Fibroblast of skin of right biceps (primary cell): ENCODE data around the gene SMYD3.

Source experiments
- DNase-seq: peaks from one replicate; pipeline ENCODE4 v3.0.0-alpha.2; 2013

SMYD3 gene

DNA sequence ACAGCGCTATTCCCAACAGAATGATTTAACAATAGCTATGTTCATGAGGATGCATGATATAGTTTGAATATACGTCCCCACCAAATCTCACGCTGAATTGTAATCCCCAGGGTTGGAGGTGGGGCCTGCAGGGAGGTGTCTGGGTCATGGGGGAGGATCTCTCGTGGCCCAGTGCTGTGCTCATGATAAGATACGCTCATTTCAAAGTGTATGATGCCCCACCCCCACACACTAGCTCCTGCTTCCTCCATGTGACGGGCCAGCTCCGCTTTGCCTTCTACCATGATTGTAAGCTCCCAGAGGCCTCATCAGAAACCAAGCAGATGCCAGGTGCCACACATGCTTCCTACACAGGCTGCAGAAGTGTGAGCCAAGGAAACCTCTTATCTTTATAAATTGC, 93.6 kb downstream of the SMYD3 start:
- DNase-seq: no peak

DNA sequence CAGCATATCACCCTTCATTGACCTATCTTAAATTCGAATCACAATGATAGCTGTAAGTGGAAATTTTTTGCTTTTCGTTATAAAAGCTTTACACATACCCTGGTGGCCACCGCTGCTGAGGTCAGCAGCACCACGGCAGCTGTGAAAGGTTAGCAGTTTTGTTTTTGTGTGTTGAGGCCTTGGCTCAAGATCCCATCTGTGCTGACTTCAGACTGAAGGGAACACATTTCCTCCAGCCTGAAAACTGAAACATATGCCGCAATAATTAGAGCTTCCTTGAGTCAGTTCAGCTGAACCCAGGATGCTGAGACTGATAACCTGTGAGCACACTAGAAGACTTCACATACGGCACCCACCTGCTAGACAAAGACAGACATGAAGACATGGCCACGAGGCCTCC, 103.0 kb downstream of the SMYD3 start:
- DNase-seq: peak; percentile 7

- no peak for DNase-seq
Measured at GRCh38 chr1:246398126-246398813, 108.8 kb downstream of the SMYD3 start.

DNA sequence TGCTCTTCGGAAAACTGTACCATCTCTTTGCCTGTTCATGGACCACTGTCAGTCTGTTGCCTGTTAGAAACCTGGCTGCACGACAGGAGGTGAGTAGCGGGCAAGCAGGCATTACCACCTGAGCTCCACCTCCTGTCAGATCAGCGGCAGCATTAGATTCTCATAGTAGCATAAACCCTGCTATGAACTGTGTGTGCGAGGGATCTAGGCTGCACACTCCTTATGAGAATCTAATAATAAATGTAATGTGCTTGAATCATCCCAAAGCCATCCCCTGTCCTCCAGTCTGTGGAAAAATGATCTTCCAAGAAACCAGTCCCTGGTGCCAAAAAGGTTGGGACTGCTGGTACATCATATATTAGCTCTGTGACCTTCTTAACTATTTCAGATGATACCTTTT, 110.0 kb downstream of the SMYD3 start:
- DNase-seq: no peak

DNA sequence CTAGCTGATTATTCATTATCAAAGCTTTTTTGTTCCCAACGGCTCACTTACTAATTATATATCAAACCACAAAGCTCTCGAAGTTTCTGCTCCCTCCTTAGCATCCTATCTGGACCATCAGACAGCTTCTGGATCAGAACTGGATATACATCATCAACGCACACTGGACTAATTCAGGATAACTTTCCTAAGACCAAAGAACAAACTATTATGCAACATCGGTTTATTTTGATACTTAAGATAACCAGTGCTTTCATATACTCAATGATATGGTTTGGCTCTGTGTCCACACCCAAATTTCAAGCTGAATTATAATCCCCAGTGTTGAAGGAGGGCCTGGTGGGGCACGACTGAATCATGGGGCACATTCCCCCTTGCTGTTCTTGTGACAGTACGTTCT, 110.8 kb downstream of the SMYD3 start:
- no peak for DNase-seq

GRCh38 chr1:246394121-246394520, 113.0 kb downstream of the SMYD3 start:
- peak; percentile 10 for DNase-seq

GRCh38 chr1:246390855-246391254, 116.2 kb downstream of the SMYD3 start:
- DNase-seq: no peak

DNA sequence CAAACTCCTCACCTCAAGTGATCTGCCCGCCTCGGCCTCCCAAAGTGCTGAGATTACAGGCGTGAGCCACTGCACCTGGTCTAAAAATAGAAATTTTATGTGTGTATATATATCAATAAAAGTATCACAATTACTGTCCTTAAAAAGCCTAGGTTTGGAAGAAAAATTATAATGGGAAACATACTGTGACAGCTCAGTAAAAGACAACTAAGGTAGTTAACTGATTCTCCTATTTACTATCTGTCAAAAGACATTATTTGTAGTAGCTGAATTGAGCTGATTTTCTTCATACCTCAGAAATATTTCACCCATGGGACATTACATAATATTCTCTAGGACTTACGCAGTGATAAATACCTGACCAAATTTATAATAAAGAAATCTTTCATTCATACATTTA, 122.5 kb downstream of the SMYD3 start:
- DNase-seq: no peak

GRCh38 chr1:246383791-246384190, 123.3 kb downstream of the SMYD3 start:
- no peak for DNase-seq

GRCh38 chr1:246383239-246383589, 123.9 kb downstream of the SMYD3 start:
- no peak for DNase-seq

DNA sequence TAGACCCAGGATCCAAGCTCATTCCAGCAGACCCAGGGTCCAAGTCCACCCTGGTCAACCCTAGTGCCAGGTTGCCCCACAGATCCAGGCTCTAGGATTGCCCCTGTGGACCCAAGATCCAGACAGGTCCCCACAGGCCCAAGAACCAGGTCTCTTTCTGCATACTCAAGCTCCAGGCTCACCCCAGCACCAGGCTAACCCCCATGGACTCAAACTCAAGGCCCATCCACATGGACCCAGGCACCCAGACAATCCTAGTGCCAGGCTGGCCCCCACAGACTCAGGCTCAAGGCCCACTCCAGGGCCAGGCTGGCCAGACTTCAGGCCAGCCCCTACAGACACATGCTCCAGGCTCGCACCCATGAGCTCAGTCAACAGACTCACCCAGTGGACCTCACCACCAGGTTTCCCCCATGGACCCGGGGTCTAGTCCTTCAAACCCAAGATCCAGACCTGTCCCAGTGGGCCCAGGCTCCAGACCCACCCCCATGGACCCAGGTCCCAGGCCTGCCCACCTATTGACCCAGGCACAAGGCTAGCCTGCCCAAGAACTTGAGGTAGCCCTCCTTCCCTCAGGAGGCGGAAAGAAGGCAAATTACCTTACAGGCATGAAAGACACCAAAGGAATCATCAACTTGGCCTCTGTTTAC, 124.4 kb downstream of the SMYD3 start:
- DNase-seq: no peak

- no peak for DNase-seq
Measured at GRCh38 chr1:246381452-246381851, 125.6 kb downstream of the SMYD3 start.

- DNase-seq: no peak
Measured at GRCh38 chr1:246377625-246378153, 129.4 kb downstream of the SMYD3 start.

DNA sequence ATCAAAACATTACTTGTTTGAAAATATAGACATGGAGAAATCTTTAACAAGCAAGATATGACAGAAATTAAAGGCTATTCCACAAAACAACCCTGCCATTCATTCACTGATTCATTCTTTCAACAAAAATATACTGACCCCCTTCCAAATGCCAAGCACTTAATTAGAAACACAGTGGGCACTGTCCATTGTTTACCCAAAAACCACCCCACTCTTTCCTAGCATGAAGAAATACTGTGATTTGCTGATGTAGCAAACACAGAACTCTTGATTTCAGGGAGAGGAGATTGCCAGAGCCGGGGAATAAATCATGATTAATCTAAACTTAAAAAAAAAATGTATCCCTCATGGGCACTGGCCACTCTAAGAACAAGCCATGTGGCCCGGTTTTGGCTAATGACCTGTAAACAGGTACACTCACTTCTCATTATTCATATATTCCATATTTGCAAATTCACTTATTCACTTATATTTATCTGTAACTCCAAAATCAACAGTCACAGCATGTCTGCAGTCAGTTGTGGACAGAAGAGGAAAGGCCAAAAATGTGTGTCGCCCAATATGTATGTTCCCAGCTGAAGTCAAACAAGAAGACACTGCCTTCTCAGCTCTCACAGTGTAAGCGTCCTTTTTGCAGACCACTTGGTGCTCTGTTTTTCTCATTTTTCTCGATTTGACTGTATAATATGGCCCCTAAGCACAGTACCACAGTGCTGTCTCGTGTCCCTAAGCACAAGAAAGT, 133.1 kb downstream of the SMYD3 start:
- no peak for DNase-seq

DNA sequence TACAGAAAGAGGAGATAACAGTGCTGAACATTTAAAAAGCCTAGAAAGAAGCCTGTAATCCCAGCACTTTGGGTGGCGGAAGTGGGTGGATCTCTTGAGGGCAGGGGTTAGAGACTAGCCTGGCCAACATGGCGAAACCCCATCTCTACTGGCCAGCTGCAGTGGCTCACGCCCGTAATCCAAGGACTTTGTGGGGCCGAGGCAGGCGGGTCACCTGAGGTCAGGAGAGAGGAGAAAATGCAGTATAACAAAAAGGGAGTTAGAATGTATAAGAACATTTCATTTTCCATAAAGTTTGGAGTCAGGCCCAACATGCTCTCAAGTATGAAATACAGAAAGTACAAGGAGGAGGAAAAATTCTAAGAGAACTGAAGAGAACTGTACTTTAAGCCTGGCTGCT, 134.5 kb downstream of the SMYD3 start:
- DNase-seq: no peak

DNA sequence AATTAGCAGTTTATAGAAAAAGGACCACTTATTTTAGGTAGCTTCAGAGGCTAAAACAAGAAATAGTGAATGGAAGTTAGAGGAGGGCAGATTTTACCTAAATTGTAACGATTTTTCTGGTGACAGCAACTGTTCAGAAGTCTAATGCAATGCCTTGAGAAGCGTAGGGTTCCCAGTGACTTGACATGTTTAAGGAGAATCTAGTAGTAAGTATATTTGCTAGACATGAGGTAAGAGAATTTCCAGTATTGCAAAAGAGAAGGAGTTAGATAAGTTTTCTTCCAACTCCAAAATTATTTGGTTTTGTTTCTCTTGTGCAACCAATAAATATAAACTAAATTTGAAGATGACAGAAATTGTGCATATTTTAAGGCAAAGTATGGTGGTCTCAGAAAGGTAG, 140.0 kb downstream of the SMYD3 start:
- no peak for DNase-seq

DNA sequence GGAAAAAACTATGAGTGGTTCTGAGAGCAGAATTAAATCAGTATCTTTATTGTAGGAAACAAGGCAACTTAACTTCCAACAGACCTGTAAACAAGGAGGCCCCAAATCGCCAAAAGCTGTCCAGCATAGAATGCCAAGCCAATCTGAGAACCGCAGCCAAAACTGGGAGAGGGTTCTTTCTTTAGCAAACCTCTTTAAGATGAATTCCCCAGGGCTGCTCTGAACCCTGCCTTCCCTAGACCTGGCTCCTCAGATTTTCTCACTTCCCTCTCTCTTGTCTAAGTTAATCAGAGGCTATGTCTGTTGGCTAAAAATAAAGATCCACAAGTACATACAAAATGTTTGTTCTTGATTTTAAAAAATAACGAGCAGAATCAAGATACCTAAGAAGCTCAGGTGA, 141.4 kb downstream of the SMYD3 start:
- DNase-seq: no peak

DNA sequence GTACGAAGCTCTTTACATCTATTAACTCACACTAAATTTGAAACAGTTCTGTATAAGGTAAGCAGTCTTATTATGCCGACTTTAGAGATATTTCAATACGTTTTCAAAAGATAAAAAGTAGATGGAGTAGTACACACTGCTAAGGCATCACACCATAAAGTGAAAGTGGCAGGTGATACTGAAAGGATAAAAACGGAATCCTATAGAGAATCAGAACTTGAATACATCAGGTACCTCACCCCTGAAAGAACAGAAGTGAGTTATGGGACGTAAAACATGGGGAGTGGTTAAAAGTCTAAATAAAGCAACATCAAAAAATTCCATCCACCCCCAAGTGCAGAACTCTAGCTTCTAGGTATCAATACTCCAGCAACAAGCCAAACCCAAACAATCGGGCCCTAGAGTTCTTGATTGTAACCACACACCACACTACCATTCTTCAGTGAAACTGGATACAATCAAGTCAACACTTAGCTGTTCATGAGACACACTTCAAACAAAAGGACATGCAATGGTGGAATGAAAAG, 142.6 kb downstream of the SMYD3 start:
- DNase-seq: no peak

DNA sequence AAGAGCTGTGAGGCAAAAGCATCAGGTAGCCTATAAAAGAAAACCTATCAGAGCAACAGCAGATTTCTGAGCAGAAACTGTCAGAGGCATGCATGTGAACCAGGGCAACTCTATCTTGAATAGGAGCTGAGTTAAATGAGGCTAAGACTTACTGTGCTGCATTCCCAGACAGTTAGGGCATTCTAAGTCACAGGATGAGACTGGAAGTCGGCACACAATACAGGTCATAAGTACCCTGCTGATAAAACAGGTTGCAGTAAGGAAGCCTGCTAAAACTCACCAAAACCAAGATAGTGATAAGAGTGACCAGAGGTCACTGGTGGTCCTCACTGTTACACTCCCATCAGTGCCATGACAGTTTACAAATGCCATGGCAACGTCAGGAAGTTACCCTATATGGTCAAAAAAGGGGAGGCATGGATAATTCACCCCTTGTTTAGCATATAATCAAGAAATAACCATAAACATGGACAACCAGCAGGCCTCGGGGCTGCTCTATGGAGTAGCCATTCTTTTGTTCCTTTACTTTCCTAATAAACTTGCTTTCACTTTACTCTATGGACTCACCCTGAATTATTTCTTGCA, 150.0 kb downstream of the SMYD3 start:
- DNase-seq: peak; percentile 22

GRCh38 chr1:246355411-246356230, 151.5 kb downstream of the SMYD3 start:
- DNase-seq: no peak

DNA sequence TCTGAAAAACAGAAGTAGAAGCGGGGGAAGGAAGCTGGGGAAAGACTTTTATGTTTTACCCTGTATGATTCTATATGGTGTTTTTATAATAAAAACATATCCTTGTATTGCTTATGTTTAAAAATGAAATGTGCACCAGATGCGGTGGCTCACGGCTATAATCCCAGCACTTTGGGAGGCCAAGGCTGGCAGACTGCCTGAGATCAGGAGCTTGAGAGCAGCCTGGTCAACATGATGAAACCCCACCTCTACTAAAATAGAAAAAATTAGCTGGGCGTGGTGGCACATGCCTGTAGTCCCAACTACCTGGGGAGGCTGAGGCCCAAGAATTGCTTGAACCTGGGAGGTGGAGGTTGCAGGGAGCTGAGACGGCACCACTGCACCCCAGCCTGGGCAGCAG, 155.4 kb downstream of the SMYD3 start:
- no peak for DNase-seq

DNA sequence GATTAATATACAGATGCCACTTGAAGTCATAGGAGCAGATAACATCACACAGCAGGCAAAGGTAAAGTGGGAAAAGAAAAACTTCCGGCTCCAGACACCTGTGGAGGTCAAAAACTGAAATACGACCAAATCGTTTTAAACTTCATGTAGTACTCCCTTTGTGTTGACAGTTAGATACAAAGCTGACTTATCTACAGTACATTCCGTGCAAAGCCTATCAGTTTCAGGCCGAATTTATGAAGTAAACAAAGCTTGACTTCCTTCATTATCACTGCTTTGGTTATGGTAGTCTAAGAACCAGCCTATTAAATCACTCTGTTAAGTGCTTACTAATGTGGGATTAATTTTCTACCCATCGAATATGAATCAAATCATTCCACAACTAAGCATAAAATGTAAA, 156.3 kb downstream of the SMYD3 start:
- DNase-seq: no peak

DNA sequence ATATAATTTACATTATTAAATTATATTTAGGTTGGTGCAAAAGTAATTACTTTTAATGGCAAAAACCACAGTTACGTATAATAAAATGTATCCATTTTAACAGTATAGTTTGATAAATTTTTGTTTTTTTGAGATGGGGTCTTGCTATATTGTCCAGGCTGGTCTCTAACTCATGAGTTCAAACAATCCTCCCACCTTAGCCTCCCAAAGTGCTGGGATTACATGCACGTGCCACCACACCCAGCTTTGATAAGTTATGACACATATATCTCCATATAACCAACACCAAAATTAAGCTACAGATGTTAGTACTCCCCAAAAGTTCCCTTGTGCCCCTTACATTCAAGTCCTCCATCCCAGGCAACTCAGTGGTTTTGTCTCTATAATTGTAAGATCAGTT, 163.1 kb downstream of the SMYD3 start:
- DNase-seq: no peak
